ENCODE measurements around the gene CST8. TPM values are rescaled to one million over a fixed set of nuclear protein-coding genes. Genes with fewer than 3 reads are reported as not detected.

CST8 gene
- total RNA-seq, 1 experiment from 2014 or later, result not detected

DNA sequence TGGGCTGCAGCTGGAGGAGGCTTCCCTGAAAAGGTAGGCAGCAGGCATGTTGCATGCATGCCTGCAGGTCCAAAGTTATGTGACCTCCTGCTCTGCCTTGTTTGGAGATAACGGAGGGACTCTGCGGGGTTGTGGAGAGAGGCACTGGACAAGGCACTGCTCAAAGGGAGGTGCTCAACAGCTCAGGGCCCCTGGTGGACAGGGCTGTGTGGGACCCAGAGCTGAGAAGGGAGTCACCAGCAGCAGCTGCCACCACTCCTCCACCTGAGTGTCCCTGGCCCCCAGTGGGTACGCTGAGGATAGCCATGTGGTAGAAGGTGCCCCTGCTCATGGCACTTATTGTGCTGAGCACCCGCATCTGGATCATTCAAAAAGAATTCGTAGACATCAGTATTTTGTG lies 15.5 kb upstream of the CST8 start:
- DNase-seq (ENCODE audit: low read depth), result no peak

DNA sequence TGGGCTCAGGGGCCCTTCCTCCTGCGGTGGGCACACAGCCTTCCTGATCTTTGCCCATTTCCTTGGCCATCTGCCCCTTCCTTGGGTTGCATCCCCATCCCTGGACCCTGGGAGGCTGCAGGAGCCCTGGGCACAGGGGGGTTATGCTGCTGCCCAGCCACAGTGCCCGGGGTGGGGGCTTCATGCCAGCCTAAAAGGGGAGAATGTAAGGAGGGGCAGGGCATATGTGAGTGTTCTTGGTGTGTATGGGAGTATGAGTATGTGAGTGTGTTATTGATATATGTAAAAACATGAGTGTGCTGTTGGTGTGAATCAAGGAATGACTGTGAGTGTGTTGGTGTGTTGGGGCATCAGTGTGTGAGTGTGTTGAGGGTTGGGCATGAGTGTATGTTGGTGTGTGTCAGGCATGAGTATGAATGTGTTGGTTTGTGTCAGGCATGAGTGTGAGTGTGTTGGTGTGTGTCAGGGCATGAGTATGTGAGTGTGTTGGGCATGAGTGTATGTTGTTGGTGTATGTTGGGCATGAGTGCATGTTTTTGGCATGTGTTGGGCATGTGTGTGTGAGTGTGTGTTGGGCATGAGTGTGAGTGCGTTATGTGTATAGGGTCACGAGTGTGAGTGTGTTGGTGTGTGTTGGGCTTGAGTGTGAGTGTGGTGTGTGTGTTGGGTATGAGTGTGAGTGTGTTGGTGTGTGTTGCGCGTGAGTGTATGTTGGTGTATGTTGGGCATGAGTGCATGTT lies 14.7 kb upstream of the CST8 start:
- DNase-seq (ENCODE audit: low read depth), result no peak

DNA sequence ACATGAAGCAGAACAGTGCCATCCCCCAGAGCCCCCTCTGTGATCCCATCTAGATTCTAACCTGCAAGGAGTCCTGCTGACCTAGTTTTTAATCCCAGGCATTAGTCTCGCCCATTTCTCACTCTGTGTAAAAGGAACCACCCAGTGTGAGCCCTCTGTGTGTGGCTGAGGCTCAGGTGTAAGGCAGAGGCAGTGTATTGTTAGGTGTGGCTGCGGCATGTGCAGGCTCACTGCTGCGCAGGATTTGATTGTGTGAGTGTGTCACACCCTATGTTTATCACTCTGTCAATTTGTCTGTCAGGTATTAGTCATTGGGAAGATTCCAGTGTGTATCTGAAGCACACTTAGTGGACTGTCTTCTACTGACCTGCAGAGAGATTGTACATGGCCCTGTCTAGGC lies 13.7 kb upstream of the CST8 start:
- no peak for DNase-seq (ENCODE audit: low read depth)

DNA sequence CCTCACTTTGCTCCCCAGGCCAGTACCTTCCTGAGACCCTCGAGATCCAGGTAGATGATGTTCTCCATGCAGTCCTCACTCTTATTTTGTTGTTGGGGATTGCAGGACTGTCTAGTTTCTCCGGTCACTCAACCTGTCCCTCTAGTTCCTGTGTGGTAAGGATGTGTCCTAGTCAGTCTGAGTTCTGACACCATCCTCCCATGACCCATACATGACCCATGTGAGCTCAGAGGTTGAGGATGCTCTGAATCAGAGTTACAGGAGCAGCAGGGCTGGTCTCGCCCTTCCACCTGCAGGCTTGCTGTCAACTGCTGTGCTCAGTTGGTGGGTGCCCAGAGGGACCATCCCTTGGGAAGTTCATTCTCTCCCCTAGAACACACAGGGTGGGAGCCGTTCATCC lies 11.9 kb upstream of the CST8 start:
- no peak for DNase-seq (ENCODE audit: low read depth)

DNA sequence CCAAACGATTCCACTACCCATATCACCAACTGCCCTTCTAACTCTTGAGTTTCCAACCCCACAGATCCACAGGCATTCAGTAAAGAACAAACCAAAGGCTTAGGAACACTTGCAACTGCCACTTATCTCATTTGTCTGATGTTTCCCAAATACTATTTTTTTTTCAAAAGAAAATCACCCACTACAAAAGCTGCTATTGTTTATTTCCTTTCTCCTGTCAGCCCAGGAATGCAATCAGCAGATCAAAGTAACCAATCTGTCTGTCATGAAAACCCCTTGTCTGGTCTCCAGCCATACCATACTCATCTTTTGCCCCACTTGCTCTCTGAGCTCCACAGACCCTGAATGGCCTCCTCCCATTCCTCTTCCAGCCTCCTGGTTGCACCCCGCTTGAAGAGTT lies 8.8 kb upstream of the CST8 start:
- no peak for DNase-seq (ENCODE audit: low read depth)

DNA sequence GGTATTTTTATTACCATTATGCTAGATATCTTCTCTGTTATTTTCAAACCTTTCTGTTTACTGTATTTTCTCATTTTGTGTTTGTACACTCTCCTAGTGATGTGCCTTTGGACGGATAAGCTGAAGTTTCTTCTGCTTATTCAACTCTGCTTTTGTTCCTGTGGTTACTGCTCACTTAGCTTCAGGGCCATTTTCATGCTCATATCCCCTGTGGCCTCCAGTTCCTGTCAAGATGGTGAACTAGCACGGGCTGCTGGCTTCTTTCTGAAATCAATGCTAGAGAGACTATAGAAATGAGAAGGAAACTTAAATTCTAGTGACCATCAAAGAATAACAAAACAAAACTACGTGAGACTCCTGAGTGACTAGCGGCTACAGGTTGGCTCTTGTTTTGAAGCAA lies 6.8 kb upstream of the CST8 start:
- DNase-seq (ENCODE audit: low read depth), result no peak

DNA sequence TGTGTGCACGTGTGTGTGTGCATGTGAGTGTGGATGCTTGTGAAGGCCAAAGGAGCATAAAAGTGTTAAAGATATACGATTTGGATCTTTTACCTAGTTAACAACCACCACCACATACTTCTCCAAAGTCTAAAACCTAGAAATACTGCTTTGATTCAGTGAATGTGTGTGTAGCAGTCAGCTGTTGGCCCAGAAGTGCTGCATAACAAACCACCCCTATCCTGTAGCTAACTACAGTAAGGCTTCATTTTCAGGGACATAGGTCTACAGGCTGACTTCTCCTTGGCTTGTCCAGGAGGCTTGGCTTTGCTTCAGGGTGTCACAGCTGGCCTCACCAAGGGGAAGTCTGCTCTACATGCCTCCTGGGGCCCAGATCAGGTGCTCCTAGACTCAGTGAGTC lies 2.4 kb upstream of the CST8 start:
- no peak for DNase-seq (ENCODE audit: low read depth)

DNA sequence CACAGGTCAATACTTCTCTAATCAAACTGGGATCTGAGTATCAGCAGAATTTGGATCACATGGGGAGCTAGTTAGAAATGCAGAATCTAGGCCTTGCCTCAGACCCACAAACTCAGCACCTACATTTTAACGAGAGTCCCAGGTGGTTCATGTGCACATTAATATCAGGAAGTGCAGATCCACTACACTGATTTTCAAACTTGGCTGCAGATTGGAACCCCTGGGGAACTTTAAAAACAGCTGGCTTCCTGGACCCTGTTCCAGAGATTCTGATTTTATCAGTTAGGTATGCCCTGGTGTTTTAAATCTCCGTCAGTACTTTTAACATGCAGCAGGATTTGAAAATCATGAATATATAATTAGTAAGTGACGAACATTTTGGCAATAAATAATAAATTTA lies 1.9 kb upstream of the CST8 start:
- no peak for DNase-seq (ENCODE audit: low read depth)

DNA sequence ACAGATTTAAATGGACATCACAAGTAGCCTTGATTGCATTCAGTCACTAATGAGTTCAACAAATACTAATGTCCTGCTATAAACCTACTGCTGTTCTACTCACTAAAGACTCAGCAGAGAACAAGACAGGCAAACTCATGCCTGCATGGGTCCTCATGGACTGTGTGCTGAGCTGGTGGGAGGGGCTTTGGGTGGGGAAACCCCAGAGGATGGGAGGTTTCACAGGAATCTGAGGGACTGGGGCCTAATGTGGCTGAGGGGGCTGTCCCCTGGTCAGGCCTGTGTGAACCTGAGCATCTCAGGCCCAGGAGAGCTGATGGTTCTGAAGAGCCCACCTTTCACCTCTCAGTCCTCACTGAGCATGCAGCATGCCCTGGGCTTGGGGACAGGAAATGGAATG lies 1.4 kb downstream of the CST8 start:
- no peak for DNase-seq (ENCODE audit: low read depth)

DNA sequence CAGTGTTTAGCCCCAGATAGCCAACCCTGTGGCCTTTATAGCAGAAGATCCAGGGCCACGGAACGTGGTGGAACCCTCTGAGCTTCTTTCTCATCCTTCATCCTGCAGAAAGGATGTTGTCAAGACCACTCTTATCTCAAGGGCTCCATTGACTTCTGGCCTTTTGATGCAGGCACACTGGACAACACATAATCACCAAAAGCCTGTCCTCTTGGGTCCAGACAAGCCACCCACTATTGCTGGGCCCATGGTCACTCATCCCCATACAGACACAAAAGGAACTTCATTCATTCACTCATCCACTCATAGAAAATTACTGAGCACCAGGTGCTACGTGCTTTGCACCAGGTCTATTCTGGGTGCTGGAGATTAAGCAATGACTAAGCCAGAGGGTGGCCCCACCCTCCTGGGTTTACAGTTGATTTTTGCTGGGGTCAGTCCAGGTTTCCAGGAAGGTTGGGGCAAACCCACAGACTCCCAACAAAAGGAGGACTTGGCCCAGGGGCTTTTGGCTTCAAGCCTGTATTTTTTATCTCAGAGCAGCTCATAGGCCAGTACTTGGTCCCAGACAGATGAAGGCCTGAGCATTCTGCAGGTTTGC lies 2.4 kb downstream of the CST8 start:
- no peak for DNase-seq (ENCODE audit: low read depth)

DNA sequence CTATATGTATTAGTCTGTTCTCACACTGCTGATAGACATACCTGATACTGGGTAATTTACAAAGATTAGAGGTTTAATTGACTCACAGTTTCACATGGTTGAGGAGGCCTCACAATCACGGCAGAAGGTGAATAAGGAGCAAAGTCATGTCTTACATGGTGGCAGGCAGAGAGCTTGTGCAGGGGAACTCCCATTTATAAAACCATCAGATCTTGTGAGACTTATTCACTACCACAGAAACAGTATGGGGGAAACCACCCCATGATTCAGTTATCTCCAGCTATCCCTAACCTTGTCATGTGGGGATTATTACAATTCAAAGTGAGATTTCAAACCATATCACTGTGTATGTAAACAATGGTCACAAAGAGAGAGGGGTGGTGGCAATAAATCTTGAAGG lies 6.6 kb downstream of the CST8 start:
- DNase-seq (ENCODE audit: low read depth), result no peak

DNA sequence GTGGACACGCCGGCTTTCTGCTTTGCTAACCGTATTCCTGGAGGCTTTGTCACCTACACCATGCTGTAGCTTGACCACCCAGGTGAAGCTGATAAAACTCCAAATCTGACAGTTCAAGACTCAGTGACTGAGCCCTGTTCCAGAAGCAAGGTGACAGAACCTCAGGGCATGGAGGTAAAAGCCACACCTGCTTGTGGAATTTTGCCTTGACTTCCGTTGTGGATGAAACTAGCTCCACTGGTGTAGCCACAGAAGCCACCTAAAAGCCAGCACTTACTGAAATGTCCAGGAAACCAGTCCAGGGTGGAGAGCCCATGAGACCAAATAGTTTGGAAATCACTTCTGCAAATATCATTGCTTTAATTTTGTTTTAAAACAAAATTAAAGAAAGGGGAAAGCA lies 11.0 kb downstream of the CST8 start:
- no peak for DNase-seq (ENCODE audit: low read depth)

DNA sequence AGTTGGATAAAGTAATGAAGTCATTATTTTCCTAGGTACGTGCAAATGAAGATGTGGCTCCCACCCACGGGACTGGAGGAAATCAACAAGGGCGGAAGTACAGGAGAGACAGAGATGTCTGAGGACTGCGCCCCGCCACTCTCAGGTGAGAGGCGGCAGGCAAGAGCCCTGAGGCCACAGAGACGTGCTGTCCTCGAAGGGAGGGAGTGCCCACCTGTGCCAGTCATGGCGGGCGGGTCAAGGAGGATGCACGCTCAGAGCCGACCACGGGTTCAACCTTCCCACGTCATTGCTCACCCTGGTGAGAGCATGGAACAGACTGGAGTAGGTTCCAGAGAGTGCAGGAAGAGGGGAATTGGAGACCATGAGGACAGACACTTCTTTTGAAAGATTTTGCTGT lies 12.7 kb downstream of the CST8 start:
- DNase-seq (ENCODE audit: low read depth), result no peak

DNA sequence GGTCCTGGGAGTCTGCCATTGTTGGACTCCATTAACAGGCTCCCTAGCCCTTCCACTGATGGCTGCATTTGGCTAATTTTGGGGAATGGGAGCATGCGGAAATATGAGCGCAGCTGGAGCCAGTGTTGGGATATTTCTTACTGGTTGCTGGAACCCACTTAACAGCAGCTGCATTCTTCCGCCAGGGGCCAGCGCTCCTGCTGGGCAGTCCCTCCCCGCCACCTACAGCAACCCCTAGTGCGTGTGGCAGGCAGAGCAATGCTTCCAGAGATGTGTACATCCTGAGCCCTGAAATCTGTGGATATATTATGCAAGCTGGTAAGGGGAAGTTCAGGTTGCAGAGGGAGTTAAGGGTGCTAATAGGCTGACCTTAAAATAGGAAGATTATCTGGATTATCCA lies 16.4 kb downstream of the CST8 start:
- DNase-seq (ENCODE audit: low read depth), result no peak

DNA sequence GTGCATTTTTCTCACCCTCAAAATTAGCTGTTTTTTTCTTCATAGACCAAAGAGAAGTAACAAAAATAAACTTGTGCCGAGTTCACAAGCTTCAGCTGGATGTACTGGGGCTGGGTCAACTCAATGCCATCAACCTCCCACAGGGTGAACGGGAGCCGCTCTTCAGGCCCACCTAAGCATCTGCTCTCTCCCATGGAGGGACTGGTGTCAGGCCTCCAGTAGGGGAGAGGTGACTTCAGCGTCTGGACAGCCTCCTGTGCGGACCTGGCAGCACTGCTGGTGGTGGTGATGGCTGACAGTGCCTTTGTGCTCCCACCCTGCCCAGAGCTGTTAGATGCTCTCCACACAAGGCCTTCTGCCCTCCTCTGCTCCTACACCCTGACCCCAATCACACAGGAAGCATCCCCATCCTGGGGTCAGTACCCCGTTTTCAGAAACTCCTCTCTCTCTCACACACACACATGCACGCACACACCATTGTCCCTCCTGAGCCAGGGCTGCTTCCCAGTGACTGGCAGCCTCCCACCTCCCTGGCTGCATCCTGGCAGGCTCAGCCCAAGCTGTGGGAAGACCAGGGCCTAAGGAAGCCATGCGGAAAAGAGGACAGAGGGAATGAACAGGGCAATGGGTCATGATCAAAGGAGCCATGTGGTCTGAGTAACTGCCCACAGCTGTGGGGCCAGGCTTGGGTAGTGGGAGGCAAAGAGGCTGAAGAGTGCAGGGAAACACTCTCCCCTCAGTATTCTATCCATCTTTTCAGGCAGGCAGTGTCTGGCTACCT lies 17.7 kb downstream of the CST8 start:
- DNase-seq (ENCODE audit: low read depth), result no peak

DNA sequence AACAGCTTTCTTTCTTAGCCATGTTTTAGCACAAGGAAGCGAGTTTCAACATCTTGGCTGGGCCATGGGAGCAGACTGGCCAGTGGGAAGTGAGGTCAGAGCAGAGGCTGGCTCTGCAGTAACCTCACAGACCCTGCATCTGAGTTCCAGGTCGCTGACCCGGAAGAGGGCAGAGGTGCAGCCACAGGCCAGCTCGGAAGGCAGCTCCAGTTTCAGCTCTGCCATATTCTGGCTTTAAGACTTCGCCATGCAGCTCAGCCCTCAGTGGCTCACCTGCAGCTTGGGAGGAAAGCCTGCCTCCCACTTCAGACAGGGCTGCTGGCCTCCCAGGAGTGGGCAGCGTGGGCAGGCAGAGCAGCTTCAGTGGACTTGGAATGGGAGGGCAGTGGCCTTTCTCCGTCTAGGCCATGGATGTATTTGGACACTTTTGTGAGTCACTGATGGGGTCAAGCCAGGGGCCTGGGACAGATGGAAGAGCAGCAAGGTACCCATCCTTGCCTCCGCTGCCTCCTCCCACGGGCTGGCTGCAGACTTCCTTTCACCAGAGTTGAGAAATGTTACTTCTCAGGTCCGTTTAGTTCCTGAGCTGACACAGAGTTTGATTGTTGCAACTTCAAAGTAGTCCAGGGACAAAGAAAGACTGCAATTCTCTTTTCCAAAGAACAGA lies 18.5 kb downstream of the CST8 start:
- no peak for DNase-seq (ENCODE audit: low read depth)

DNA sequence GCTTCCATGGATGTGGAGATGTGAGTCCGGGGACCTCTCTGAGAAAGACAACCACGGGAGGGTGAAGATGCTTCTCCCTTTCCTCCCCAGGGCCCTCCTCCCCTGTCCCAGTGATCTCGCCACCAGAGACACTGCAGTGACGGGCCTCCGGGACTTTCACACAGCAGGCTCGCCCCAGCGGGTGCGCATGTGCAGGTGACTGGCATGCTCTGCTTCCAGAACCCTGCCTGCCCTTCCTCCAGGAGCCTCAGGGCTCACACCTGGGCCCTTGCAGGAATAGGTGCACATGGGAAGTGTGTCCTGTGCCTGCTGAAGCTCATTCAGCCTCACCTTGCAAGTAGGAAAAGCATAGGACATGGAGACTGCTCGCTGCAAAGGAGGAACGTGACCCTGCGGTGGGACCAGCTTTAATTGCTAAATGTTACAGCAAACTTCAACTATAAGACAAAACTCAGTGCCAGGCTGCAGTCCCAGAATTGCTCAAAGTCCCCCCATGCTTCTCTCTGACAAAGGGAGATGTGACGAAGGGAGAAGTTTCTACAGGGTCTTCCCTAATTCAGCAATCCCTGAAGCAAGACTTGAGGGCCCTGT lies 19.2 kb downstream of the CST8 start:
- no peak for DNase-seq (ENCODE audit: low read depth)

DNA sequence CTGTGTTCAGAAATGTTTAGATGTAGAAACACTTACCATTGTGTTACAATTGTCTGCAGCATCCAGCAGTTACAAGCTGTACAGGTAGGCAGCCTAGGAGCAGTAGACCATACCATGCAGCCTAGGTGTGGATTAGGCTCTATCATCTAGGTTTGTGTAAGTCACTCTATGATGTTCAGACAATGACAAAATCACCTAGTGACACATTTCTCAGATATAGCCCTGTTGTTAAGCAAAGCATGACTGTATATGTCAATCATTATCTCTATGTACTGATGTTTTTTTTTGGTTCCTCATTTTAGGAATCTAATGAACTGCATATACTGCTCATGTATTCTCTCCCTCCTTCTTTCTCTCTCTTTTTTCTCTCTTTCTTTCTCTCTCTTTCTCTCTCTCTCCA lies 22.2 kb downstream of the CST8 start:
- DNase-seq (ENCODE audit: low read depth), result no peak

DNA sequence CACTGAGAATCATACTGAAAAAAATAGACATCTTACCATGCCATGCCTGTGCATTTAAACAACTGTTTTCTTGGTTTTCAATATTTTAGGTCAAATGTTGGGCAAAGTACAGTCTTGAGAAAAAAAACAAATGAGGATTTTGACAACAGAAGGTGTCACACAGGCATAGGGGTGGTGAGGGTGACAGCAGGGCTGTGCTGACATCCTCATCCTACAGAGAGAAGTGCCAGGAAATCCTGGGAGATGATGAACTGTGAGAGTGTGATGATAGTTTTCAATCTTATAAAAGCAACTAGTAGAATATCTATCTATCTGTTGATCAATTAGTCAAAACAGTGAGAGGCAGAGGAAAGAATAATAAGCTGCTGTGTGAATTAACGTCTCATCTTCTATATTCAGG lies 23.9 kb downstream of the CST8 start:
- DNase-seq (ENCODE audit: low read depth), result no peak

DNA sequence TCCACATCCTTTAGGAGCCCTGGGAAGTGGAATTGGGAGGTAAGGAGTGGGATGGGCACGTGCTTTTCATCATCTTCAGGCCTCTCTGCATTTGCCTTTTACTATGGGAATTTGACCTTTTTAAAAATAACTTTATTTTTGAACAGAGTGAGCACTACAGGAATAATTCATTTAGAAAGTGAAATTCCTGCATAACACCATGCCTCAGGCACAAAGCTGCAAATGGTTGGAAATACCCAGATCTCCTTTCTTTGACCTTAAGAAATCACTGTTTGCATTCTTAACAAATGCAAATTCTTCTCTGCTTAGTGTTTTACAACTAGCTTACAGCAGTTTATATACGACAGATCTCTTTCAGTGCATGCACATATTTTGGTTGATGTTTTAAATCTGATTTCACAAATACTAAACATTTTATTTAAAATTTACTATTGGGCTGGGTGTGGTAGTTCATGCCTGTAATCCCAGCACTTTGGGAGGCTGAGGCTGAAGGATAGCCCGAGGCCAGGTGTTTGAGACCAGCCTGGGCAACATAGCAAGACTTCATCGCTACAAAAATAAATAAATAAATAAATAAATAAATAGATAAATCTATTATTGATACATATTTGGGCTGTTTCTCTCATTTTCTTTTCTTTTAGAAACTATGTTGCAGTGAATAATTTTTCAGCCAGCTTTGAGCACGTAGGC lies 24.5 kb downstream of the CST8 start:
- no peak for DNase-seq (ENCODE audit: low read depth)

DNA sequence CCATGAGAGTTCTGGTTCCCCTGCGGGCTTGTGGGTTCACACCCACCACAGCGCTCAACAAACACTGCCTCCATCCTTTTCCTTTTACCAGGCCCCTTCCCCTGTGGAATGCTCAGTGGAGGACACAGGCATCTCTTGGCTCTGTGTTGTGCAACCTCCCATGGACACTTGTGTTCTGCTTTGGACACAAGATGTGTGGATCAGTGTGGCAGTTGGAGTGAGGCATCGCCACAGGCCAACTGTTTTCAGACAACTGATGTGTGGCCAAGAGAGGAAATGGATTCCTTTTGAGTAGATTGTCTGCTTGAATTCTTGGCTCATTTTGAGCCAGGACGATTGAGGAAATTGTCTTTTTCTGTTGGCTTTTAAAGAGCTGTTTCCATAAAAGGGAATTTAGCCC lies 26.8 kb downstream of the CST8 start:
- no peak for DNase-seq (ENCODE audit: low read depth)

Data from HT1080 (cell line).